WTC11 (cell line): ENCODE data around the gene OLFML3. TPM values are rescaled to one million over a fixed set of nuclear protein-coding genes. Genes with fewer than 3 reads are reported as not detected.

Experiments
- NR1H2 ChIP-seq: sonication (generic); formaldehyde crosslinking; IDR thresholded peaks from 2 replicates; pipeline ENCODE4 v1.9.0; 2021; ENCODE audit warnings: mild to moderate bottlenecking, moderate library complexity, missing genetic modification reagents
- NR3C1 ChIP-seq: sonication (generic); formaldehyde crosslinking; conservative IDR thresholded peaks from 2 replicates; pipeline ENCODE4 v1.8.1; 2023; ENCODE audit warnings: low read depth, mild to moderate bottlenecking, missing genetic modification reagents
- PRRX2 ChIP-seq: fragments of 250-450 bp; sonication (Bioruptor Pico); IDR thresholded peaks from 2 replicates; pipeline ENCODE4 v1.8.0; 2021; ENCODE audit warnings: mild to moderate bottlenecking
- SOX15 ChIP-seq: fragments of 250-450 bp; sonication (Bioruptor Pico); IDR thresholded peaks from 2 replicates; pipeline ENCODE4 v1.9.0; 2021; ENCODE audit warnings: mild to moderate bottlenecking
- STAT6 ChIP-seq: sonication (generic); formaldehyde crosslinking; conservative IDR thresholded peaks from 2 replicates; pipeline ENCODE4 v1.8.1; 2023; ENCODE audit warnings: mild to moderate bottlenecking, low read depth, missing genetic modification reagents, moderate library complexity
- ZNF263 ChIP-seq: sonication (generic); formaldehyde crosslinking; IDR thresholded peaks from 2 replicates; pipeline ENCODE4 v1.8.1; 2022; ENCODE audit warnings: low read depth, mild to moderate bottlenecking, moderate library complexity, missing genetic modification reagents
- ZNF281 ChIP-seq: sonication (generic); formaldehyde crosslinking; IDR thresholded peaks from 2 replicates; pipeline ENCODE4 v1.8.0; 2023; ENCODE audit warnings: mild to moderate bottlenecking, missing genetic modification reagents
- ZNF416 ChIP-seq: fragments of 250-450 bp; sonication (Bioruptor Pico); IDR thresholded peaks from 2 replicates; pipeline ENCODE4 v1.9.0; 2021; ENCODE audit warnings: mild to moderate bottlenecking, inconsistent platforms
- total RNA-seq: library from RNA; stranded (reverse); gene quantifications from 3 replicates; pipeline ENCODE4 v1.2.3, GENCODE V29; 2021
- TF ChIP-seq, protein P1 (sequence below): sonication (generic); formaldehyde crosslinking; IDR thresholded peaks from 2 replicates; pipeline ENCODE4 v1.8.1; 2022; ENCODE audit warnings: low read depth, missing genetic modification reagents, borderline replicate concordance
- TF ChIP-seq, protein P2 (sequence below): sonication (generic); formaldehyde crosslinking; IDR thresholded peaks from 2 replicates; pipeline ENCODE4 v1.8.1; 2023; ENCODE audit warnings: mild to moderate bottlenecking, moderate library complexity, missing genetic modification reagents
- TF ChIP-seq, protein P3 (sequence below): sonication (generic); formaldehyde crosslinking; IDR thresholded peaks from 2 replicates; pipeline ENCODE4 v1.8.0; 2022; ENCODE audit warnings: mild to moderate bottlenecking, missing genetic modification reagents
- TF ChIP-seq, protein P4 (sequence below): sonication (generic); formaldehyde crosslinking; IDR thresholded peaks from 2 replicates; pipeline ENCODE4 v1.8.0; 2023; ENCODE audit warnings: missing genetic modification reagents, mild to moderate bottlenecking, borderline replicate concordance
- TF ChIP-seq, protein P5 (sequence below): sonication (generic); formaldehyde crosslinking; IDR thresholded peaks from 2 replicates; pipeline ENCODE4 v1.8.1; 2022; ENCODE audit warnings: low read depth, mild to moderate bottlenecking, moderate library complexity, missing genetic modification reagents, borderline replicate concordance

The OLFML3 gene
- total RNA-seq, 1 experiment from 2014 or later: 65.8 TPM

DNA sequence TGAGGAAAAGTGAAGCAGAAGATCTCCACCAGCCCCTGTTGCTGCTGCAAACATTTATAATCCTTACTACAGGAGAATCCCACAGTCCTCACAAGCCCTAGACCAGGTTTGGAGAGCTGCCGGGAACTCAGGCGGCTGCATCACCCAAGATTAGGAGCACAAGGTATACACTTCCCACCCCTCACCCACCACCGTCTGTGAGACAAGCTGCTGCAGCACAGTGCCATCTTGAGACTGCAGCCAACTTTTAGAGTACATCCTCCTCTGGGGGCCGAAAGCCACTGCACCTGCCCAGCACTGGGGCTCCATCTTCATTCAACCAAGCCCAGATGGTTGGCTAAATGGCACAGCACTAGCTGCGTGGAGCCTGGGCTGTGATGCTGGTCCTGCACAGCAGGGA is 13.8 kb downstream of the OLFML3 start (continued):
- TF ChIP-seq, protein P1, sequence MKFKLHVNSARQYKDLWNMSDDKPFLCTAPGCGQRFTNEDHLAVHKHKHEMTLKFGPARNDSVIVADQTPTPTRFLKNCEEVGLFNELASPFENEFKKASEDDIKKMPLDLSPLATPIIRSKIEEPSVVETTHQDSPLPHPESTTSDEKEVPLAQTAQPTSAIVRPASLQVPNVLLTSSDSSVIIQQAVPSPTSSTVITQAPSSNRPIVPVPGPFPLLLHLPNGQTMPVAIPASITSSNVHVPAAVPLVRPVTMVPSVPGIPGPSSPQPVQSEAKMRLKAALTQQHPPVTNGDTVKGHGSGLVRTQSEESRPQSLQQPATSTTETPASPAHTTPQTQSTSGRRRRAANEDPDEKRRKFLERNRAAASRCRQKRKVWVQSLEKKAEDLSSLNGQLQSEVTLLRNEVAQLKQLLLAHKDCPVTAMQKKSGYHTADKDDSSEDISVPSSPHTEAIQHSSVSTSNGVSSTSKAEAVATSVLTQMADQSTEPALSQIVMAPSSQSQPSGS (CRISPR knock-in tag): no peak
- TF ChIP-seq, protein P2, sequence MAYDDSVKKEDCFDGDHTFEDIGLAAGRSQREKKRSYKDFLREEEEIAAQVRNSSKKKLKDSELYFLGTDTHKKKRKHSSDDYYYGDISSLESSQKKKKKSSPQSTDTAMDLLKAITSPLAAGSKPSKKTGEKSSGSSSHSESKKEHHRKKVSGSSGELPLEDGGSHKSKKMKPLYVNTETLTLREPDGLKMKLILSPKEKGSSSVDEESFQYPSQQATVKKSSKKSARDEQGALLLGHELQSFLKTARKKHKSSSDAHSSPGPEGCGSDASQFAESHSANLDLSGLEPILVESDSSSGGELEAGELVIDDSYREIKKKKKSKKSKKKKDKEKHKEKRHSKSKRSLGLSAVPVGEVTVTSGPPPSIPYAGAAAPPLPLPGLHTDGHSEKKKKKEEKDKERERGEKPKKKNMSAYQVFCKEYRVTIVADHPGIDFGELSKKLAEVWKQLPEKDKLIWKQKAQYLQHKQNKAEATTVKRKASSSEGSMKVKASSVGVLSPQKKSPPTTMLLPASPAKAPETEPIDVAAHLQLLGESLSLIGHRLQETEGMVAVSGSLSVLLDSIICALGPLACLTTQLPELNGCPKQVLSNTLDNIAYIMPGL (CRISPR knock-in tag): no peak
- no peak for TF ChIP-seq PRRX2 (CRISPR knock-in tag)
- TF ChIP-seq ZNF281: no peak
- no peak for TF ChIP-seq STAT6 (CRISPR knock-in tag)
- TF ChIP-seq, protein P3, sequence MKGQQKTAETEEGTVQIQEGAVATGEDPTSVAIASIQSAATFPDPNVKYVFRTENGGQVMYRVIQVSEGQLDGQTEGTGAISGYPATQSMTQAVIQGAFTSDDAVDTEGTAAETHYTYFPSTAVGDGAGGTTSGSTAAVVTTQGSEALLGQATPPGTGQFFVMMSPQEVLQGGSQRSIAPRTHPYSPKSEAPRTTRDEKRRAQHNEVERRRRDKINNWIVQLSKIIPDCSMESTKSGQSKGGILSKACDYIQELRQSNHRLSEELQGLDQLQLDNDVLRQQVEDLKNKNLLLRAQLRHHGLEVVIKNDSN (CRISPR knock-in tag): no peak
- no peak for TF ChIP-seq SOX15
- TF ChIP-seq ZNF263: no peak
- TF ChIP-seq, protein P4, sequence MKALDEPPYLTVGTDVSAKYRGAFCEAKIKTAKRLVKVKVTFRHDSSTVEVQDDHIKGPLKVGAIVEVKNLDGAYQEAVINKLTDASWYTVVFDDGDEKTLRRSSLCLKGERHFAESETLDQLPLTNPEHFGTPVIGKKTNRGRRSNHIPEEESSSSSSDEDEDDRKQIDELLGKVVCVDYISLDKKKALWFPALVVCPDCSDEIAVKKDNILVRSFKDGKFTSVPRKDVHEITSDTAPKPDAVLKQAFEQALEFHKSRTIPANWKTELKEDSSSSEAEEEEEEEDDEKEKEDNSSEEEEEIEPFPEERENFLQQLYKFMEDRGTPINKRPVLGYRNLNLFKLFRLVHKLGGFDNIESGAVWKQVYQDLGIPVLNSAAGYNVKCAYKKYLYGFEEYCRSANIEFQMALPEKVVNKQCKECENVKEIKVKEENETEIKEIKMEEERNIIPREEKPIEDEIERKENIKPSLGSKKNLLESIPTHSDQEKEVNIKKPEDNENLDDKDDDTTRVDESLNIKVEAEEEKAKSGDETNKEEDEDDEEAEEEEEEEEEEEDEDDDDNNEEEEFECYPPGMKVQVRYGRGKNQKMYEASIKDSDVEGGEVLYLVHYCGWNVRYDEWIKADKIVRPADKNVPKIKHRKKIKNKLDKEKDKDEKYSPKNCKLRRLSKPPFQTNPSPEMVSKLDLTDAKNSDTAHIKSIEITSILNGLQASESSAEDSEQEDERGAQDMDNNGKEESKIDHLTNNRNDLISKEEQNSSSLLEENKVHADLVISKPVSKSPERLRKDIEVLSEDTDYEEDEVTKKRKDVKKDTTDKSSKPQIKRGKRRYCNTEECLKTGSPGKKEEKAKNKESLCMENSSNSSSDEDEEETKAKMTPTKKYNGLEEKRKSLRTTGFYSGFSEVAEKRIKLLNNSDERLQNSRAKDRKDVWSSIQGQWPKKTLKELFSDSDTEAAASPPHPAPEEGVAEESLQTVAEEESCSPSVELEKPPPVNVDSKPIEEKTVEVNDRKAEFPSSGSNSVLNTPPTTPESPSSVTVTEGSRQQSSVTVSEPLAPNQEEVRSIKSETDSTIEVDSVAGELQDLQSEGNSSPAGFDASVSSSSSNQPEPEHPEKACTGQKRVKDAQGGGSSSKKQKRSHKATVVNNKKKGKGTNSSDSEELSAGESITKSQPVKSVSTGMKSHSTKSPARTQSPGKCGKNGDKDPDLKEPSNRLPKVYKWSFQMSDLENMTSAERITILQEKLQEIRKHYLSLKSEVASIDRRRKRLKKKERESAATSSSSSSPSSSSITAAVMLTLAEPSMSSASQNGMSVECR (CRISPR knock-in tag): no peak
- TF ChIP-seq NR3C1 (CRISPR knock-in tag): no peak
- TF ChIP-seq, protein P5, sequence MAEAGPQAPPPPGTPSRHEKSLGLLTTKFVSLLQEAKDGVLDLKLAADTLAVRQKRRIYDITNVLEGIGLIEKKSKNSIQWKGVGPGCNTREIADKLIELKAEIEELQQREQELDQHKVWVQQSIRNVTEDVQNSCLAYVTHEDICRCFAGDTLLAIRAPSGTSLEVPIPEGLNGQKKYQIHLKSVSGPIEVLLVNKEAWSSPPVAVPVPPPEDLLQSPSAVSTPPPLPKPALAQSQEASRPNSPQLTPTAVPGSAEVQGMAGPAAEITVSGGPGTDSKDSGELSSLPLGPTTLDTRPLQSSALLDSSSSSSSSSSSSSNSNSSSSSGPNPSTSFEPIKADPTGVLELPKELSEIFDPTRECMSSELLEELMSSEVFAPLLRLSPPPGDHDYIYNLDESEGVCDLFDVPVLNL (CRISPR knock-in tag): no peak
- no peak for TF ChIP-seq ZNF416 (CRISPR knock-in tag)
- no peak for TF ChIP-seq NR1H2 (CRISPR knock-in tag)
